HL-60 (cell line): ENCODE measurements around the gene OGDH.

Experiments used
- DNase-seq, 2 experiments: peaks; one replicate each; pipeline ENCODE4 v3.0.0-alpha.2; 2010 to 2020; ENCODE audit warnings: low read depth in 1 of 2, low spot score in 1 of 2
- H3K27ac ChIP-seq: fragments of 250-450 bp; sonication (Bioruptor Pico); replicated peaks from 2 replicates; pipeline ENCODE4 v1.5.1; 2020; ENCODE audit warnings: mild to moderate bottlenecking, moderate library complexity
- H3K27me3 ChIP-seq: fragments of 250-450 bp; sonication (Bioruptor Pico); 2 replicates; pipeline ENCODE4 v1.5.1; 2021; ENCODE audit warnings: mild to moderate bottlenecking, moderate library complexity; ENCODE audit not compliant: insufficient read depth, poor library complexity, severe bottlenecking
- H3K4me3 ChIP-seq: replicated peaks from 2 replicates; pipeline ENCODE4 v1.5.1; 2011; ENCODE audit warnings: mild to moderate bottlenecking, control low read depth, low read length; ENCODE audit not compliant: insufficient read depth
- GABPA ChIP-seq: IDR thresholded peaks from 2 replicates; pipeline ENCODE4 v1.6.1; 2012; ENCODE audit warnings: low read depth
- POLR2AphosphoS5 ChIP-seq: IDR thresholded peaks from 2 replicates; pipeline ENCODE4 v1.6.1; 2012; ENCODE audit warnings: low read depth
- REST ChIP-seq: IDR thresholded peaks from 2 replicates; pipeline ENCODE4 v1.6.1; 2012; ENCODE audit warnings: low read depth; ENCODE audit not compliant: insufficient replicate concordance
- SPI1 ChIP-seq: IDR thresholded peaks from 2 replicates; pipeline ENCODE4 v1.6.1; 2012; ENCODE audit warnings: low read depth, mild to moderate bottlenecking, borderline replicate concordance
- TF ChIP-seq, protein P1 (sequence below): IDR thresholded peaks from one replicate; pipeline ENCODE4 v1.5.1; 2011; ENCODE audit warnings: low read length, control low read depth, inconsistent platforms; ENCODE audit not compliant: insufficient read depth

OGDH gene

DNA sequence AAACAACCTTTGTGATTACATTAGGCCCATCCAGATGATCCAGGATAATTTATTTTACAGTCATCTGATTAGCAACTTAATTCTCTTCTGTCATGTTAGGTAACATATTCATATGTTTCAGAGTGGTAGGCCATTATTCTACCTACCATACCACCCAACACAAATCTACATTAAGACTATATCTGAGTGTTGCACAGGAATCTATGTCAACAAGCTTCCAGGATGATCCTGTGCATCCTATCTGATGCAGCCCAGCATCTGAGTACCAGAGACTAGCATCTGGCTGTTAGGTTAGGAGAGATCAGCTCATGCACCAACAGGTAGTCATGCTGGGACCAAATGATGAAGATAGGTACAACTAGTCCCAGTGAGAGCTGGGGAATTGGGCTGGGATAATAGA lies 31.4 kb upstream of the OGDH start:
- Histone ChIP-seq H3K27ac (peak overlapping the region; percentile 76), H3K27me3 (no peaks in the 10 kb centered on the region), H3K4me3 (no peak overlapping the region; the same call in 1 of the 2 replicates)
- no peak for DNase-seq
- TF ChIP-seq GABPA, result no peak

DNA sequence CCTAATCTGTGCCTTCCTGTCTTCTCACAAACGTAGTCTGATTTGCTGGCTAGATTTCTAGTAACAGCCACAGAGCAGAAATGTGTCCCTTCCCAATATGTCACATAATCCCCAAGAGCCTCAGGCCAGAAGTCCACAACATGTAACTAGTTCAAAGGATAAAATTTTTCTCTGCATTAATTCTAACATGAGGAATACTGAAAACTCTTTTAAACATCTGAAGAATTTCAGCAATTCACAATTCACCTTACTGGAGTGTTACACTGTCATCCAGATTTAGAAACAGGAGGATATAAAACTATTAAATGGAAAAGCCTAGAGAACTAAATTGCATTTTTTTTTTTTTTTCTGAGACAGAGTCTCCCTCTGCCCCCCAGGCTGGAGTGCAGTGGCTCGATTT lies 30.2 kb upstream of the OGDH start:
- no peak overlapping the region for H3K27ac ChIP-seq

DNA sequence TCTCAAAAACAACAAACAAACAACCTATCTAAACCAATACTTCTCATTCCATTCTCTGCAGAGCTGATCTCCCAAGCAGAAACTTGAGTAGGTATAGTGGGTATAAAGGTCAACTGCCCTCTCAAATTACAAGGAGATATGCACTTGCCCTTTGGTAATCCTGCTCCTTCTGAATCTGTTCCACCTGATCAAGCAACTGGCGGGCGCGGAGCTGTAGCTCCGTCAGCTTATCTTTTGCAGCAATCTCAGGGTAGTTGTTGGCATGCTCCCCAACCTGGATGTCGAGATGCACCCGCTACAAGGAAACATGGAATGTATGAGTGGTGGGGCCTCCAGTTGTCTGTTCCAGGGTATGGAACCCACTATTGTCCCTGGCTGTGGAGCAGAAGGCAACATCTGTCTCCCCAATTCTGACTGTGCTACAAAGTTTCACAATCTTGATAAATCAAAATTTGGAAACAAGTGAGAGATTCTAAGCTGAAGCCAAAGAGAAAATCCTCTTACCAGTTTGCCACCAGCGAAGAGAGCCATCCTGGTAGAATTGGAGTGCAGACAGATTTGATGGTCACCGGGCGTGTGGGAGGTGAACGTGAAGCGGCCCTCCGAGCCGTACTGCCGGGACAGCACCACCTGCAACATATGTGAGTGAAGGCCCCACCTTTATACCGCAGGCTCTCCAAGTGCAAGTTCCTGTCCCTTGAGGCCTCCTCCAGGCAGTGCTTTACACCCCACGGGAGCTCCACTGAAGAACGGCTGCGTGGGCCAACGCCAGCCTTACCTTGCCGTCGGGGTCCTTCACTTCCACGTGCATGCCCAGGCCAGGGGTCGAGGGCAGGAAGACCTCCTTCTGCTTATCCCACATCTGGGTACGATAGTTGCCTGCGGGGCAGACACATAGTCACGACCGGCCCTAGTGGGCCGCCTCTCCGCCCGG lies 25.2 kb upstream of the OGDH start:
- DNase-seq, result peak in 1 of 2 experiments; percentile 55
- peak overlapping the region; percentile 76 for H3K4me3 ChIP-seq
- H3K27me3 ChIP-seq, result no peaks in the 10 kb centered on the region
- H3K27ac ChIP-seq, result peak overlapping the region; percentile 84
- TF ChIP-seq, protein P1, sequence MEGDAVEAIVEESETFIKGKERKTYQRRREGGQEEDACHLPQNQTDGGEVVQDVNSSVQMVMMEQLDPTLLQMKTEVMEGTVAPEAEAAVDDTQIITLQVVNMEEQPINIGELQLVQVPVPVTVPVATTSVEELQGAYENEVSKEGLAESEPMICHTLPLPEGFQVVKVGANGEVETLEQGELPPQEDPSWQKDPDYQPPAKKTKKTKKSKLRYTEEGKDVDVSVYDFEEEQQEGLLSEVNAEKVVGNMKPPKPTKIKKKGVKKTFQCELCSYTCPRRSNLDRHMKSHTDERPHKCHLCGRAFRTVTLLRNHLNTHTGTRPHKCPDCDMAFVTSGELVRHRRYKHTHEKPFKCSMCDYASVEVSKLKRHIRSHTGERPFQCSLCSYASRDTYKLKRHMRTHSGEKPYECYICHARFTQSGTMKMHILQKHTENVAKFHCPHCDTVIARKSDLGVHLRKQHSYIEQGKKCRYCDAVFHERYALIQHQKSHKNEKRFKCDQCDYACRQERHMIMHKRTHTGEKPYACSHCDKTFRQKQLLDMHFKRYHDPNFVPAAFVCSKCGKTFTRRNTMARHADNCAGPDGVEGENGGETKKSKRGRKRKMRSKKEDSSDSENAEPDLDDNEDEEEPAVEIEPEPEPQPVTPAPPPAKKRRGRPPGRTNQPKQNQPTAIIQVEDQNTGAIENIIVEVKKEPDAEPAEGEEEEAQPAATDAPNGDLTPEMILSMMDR, result no peak
- TF ChIP-seq GABPA (no peak), REST (no peak), SPI1 (no peak), POLR2AphosphoS5 (no peak; the same call in 1 of the 2 replicates)

More for the DNA sequence above, 30.2 kb upstream of the OGDH start:
- no peak for DNase-seq
- Histone ChIP-seq H3K4me3 (no peak overlapping the region), H3K27me3 (no peaks in the 10 kb centered on the region)
- TF ChIP-seq, protein P1, result no peak
- no peak for TF ChIP-seq GABPA
- no peak for TF ChIP-seq REST
- TF ChIP-seq SPI1, result no peak
- no peak for TF ChIP-seq POLR2AphosphoS5

- TF ChIP-seq SPI1 (no peak), POLR2AphosphoS5 (peak; percentile 73; the same call in 1 of the 2 replicates)
- Histone ChIP-seq H3K27ac (peak within 1 kb of the TSS; percentile 84), H3K27me3 (no peaks in the 10 kb centered on the region), H3K4me3 (peak within 1 kb of the TSS; percentile 76)
- peak; percentile 98 to 99 for DNase-seq
Measured at GRCh38 chr7:44581879-44582603, 24.4 kb upstream of the OGDH start, which contains the start of gene TMED4. TSS of gene TMED4 (minus strand) at chr7:44582231. CDS start at chr7:44582206, 25 bp downstream.
